ENCODE data around the gene ATAD1.

ATAD1 gene

DNA sequence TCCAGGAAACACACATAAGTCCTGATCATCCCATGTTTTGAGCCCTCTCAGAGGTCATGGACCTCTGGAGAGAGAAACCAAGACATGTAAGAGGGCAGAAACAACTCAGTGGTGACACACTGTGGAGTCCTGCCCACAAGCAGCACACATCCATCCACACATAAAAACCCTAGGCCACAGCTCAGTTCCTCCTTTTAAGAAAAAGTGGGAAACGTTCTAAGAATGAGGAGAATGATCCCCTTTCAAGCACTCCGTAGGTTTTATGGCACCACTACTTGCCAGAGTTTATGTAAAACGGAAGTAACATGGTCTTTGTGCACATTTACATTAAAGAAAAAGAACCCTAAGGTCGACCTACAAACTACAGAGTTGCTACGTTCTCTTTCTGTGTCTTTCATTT, 19.9 kb downstream of the ATAD1 start:
- Histone ChIP-seq H3K27me3 (ENCODE audit: insufficient read depth, insufficient read length) (no peaks in the 10 kb centered on the region), H3K9me3 (ENCODE audit: insufficient read depth, low read length) (peaks cover 41% of the 10 kb centered on the region), H3K4me1 (ENCODE audit: insufficient read depth, insufficient read length) (no peaks in the 10 kb centered on the region), H3K4me3 (ENCODE audit: insufficient read length, low read depth) (no peak overlapping the region), H3K9ac (ENCODE audit: insufficient read length, low read depth) (no peak overlapping the region), H3K36me3 (ENCODE audit: insufficient read depth, insufficient read length, low read length) (peaks cover 41% of the 10 kb centered on the region)
- DNase-seq (ENCODE audit: low read depth, low spot score) = no peak
- no peak for TF ChIP-seq ZNF274 (IDR thresholded peaks at IDR 0.05; ENCODE audit: low read depth, low read length)
- no peak for TF ChIP-seq YY1 (IDR thresholded peaks at IDR 0.05; ENCODE audit: insufficient read depth, insufficient read length)
- no peak for TF ChIP-seq SUZ12 (IDR thresholded peaks at IDR 0.05; ENCODE audit: extremely low read depth, insufficient read depth, insufficient read length)

DNA sequence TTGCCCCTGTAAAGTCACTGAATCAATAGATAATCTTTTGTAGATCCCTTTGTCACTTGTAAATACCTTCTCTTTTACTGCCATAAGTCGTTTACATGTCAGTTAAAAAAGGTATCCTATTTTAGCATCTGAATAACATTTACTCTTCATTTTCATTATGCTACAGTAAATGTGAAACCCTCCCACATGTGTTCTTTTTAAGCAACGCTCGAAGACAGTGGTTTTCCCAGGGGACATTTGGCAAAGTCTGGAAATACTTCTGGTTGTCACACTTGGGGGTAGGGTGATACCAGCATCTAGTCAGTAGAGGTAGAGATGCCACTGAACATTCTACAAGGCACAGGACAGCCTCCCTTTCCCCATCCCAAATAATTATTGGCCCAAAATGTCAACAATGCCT, 23.7 kb downstream of the ATAD1 start:
- peaks cover 40% of the 10 kb centered on the region for H3K36me3 ChIP-seq (ENCODE audit: insufficient read depth, insufficient read length, low read length)
- H3K4me3 ChIP-seq (ENCODE audit: insufficient read length, low read depth) = no peak overlapping the region
- H3K9me3 ChIP-seq (ENCODE audit: insufficient read depth, low read length) = peaks cover 3% of the 10 kb centered on the region
- no peak overlapping the region for H3K9ac ChIP-seq (ENCODE audit: insufficient read length, low read depth)
- H3K27me3 ChIP-seq (ENCODE audit: insufficient read depth, insufficient read length) = no peaks in the 10 kb centered on the region
- H3K4me1 ChIP-seq (ENCODE audit: insufficient read depth, insufficient read length) = no peaks in the 10 kb centered on the region
- no peak for DNase-seq (ENCODE audit: low read depth, low spot score)
- TF ChIP-seq YY1 (IDR thresholded peaks at IDR 0.05; ENCODE audit: insufficient read depth, insufficient read length) (no peak), ZNF274 (IDR thresholded peaks at IDR 0.05; ENCODE audit: low read depth, low read length) (no peak), SUZ12 (IDR thresholded peaks at IDR 0.05; ENCODE audit: extremely low read depth, insufficient read depth, insufficient read length) (no peak)

GRCh38 chr10:87790185-87790584, 27.8 kb downstream of the ATAD1 start:
- peaks cover 28% of the 10 kb centered on the region for H3K36me3 ChIP-seq (ENCODE audit: insufficient read depth, insufficient read length, low read length)

GRCh38 chr10:87786421-87786820, 31.6 kb downstream of the ATAD1 start:
- peaks cover 36% of the 10 kb centered on the region for H3K36me3 ChIP-seq (ENCODE audit: insufficient read depth, insufficient read length, low read length)
- no peaks in the 10 kb centered on the region for H3K9me3 ChIP-seq (ENCODE audit: insufficient read depth, low read length)
- no peaks in the 10 kb centered on the region for H3K27me3 ChIP-seq (ENCODE audit: insufficient read depth, insufficient read length)

More at GRCh38 chr10:87790185-87790584, 27.8 kb downstream of the ATAD1 start:
- H3K4me3 ChIP-seq (ENCODE audit: insufficient read length, low read depth) = no peak overlapping the region
- H3K27me3 ChIP-seq (ENCODE audit: insufficient read depth, insufficient read length) = no peaks in the 10 kb centered on the region
- no peak overlapping the region for H3K9ac ChIP-seq (ENCODE audit: insufficient read length, low read depth)
- no peaks in the 10 kb centered on the region for H3K9me3 ChIP-seq (ENCODE audit: insufficient read depth, low read length)
- DNase-seq (ENCODE audit: low read depth, low spot score) = no peak
- H3K4me1 ChIP-seq (ENCODE audit: insufficient read depth, insufficient read length) = no peaks in the 10 kb centered on the region
- TF ChIP-seq SUZ12 (IDR thresholded peaks at IDR 0.05; ENCODE audit: extremely low read depth, insufficient read depth, insufficient read length) (no peak), ZNF274 (IDR thresholded peaks at IDR 0.05; ENCODE audit: low read depth, low read length) (no peak), YY1 (IDR thresholded peaks at IDR 0.05; ENCODE audit: insufficient read depth, insufficient read length) (no peak)

DNA sequence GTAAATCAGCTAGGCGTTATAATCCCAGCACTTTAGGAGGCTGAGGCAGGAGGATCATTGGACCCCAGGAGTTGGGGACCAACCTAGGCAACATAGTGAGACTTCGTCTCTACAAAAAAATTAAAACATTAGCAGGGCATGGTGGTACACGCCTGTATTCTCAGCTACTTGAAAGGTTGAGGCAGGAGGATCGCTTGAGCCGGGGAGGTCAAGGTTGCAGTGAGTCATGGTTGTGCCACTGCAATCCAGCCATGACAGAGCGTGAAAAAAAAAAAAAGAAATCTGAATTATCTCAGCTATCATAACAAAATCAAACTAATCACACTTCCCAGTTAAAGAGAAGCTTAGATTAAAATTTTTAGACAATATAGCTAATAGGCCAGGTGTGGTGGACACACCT, 35.3 kb downstream of the ATAD1 start:
- no peak for TF ChIP-seq YY1 (IDR thresholded peaks at IDR 0.05; ENCODE audit: insufficient read depth, insufficient read length)
- TF ChIP-seq ZNF274 (IDR thresholded peaks at IDR 0.05; ENCODE audit: low read depth, low read length) = no peak
- no peak for TF ChIP-seq SUZ12 (IDR thresholded peaks at IDR 0.05; ENCODE audit: extremely low read depth, insufficient read depth, insufficient read length)

More at GRCh38 chr10:87786421-87786820, 31.6 kb downstream of the ATAD1 start:
- DNase-seq (ENCODE audit: low read depth, low spot score) = no peak
- no peaks in the 10 kb centered on the region for H3K4me1 ChIP-seq (ENCODE audit: insufficient read depth, insufficient read length)
- no peak overlapping the region for H3K9ac ChIP-seq (ENCODE audit: insufficient read length, low read depth)
- no peak overlapping the region for H3K4me3 ChIP-seq (ENCODE audit: insufficient read length, low read depth)
- TF ChIP-seq SUZ12 (IDR thresholded peaks at IDR 0.05; ENCODE audit: extremely low read depth, insufficient read depth, insufficient read length) = no peak

GRCh38 chr10:87781545-87781944, 36.5 kb downstream of the ATAD1 start:
- DNase-seq (ENCODE audit: low read depth, low spot score) = no peak
- Histone ChIP-seq H3K4me1 (ENCODE audit: insufficient read depth, insufficient read length) (no peaks in the 10 kb centered on the region), H3K4me3 (ENCODE audit: insufficient read length, low read depth) (no peak overlapping the region), H3K9ac (ENCODE audit: insufficient read length, low read depth) (no peak overlapping the region), H3K9me3 (ENCODE audit: insufficient read depth, low read length) (no peaks in the 10 kb centered on the region), H3K27me3 (ENCODE audit: insufficient read depth, insufficient read length) (no peaks in the 10 kb centered on the region), H3K36me3 (ENCODE audit: insufficient read depth, insufficient read length, low read length) (peaks cover 31% of the 10 kb centered on the region)
- TF ChIP-seq SUZ12 (IDR thresholded peaks at IDR 0.05; ENCODE audit: extremely low read depth, insufficient read depth, insufficient read length) (no peak), YY1 (IDR thresholded peaks at IDR 0.05; ENCODE audit: insufficient read depth, insufficient read length) (no peak), ZNF274 (IDR thresholded peaks at IDR 0.05; ENCODE audit: low read depth, low read length) (no peak)

More for the DNA sequence above, 35.3 kb downstream of the ATAD1 start:
- DNase-seq (ENCODE audit: low read depth, low spot score) = no peak
- Histone ChIP-seq H3K27me3 (ENCODE audit: insufficient read depth, insufficient read length) (no peaks in the 10 kb centered on the region), H3K4me1 (ENCODE audit: insufficient read depth, insufficient read length) (no peaks in the 10 kb centered on the region), H3K4me3 (ENCODE audit: insufficient read length, low read depth) (no peak overlapping the region), H3K9ac (ENCODE audit: insufficient read length, low read depth) (no peak overlapping the region), H3K36me3 (ENCODE audit: insufficient read depth, insufficient read length, low read length) (peaks cover 31% of the 10 kb centered on the region), H3K9me3 (ENCODE audit: insufficient read depth, low read length) (no peaks in the 10 kb centered on the region)

- H3K36me3 ChIP-seq (ENCODE audit: insufficient read depth, insufficient read length, low read length) = peaks cover 12% of the 10 kb centered on the region
- H3K9ac ChIP-seq (ENCODE audit: insufficient read length, low read depth) = no peak overlapping the region
- TF ChIP-seq YY1 (IDR thresholded peaks at IDR 0.05; ENCODE audit: insufficient read depth, insufficient read length) = no peak
- TF ChIP-seq SUZ12 (IDR thresholded peaks at IDR 0.05; ENCODE audit: extremely low read depth, insufficient read depth, insufficient read length) = no peak
- DNase-seq (ENCODE audit: low read depth, low spot score) = no peak
- H3K27me3 ChIP-seq (ENCODE audit: insufficient read depth, insufficient read length) = no peaks in the 10 kb centered on the region
- H3K4me3 ChIP-seq (ENCODE audit: insufficient read length, low read depth) = no peak overlapping the region
- H3K4me1 ChIP-seq (ENCODE audit: insufficient read depth, insufficient read length) = no peaks in the 10 kb centered on the region
- H3K9me3 ChIP-seq (ENCODE audit: insufficient read depth, low read length) = no peaks in the 10 kb centered on the region
These were observed 41.7 kb downstream of the ATAD1 start for GRCh38 chr10:87776328-87776727.

- H3K9me3 ChIP-seq (ENCODE audit: insufficient read depth, low read length) = no peaks in the 10 kb centered on the region
- no peak for DNase-seq (ENCODE audit: low read depth, low spot score)
- H3K4me3 ChIP-seq (ENCODE audit: insufficient read length, low read depth) = no peak overlapping the region
- H3K27me3 ChIP-seq (ENCODE audit: insufficient read depth, insufficient read length) = no peaks in the 10 kb centered on the region
- no peak overlapping the region for H3K9ac ChIP-seq (ENCODE audit: insufficient read length, low read depth)
- no peak for TF ChIP-seq SUZ12 (IDR thresholded peaks at IDR 0.05; ENCODE audit: extremely low read depth, insufficient read depth, insufficient read length)
- no peak for TF ChIP-seq ZNF274 (IDR thresholded peaks at IDR 0.05; ENCODE audit: low read depth, low read length)
- no peak for TF ChIP-seq YY1 (IDR thresholded peaks at IDR 0.05; ENCODE audit: insufficient read depth, insufficient read length)
- no peaks in the 10 kb centered on the region for H3K4me1 ChIP-seq (ENCODE audit: insufficient read depth, insufficient read length)
- peaks cover 18% of the 10 kb centered on the region for H3K36me3 ChIP-seq (ENCODE audit: insufficient read depth, insufficient read length, low read length)
These were observed 42.3 kb downstream of the ATAD1 start for GRCh38 chr10:87775766-87776165.
